Endometrium (tissue), 2 donors: ENCODE results near the gene ASTN2.

ENCODE experiments used
- FAIRE-seq: peaks from 2 replicates; lab custom pipeline; 2012; peaks lifted over from hg19 to GRCh38; lab: Jason Lieb, UNC
- donor health status: control.
- donor health status: control.

The ASTN2 gene

GRCh38 chr9:116954731-116955130, 460.1 kb downstream of the ASTN2 start:
- FAIRE-seq: no peak

- FAIRE-seq: no peak
These were observed 461.6 kb downstream of the ASTN2 start for GRCh38 chr9:116953271-116953670.

- no peak for FAIRE-seq
These were observed 462.4 kb downstream of the ASTN2 start for GRCh38 chr9:116952436-116952810.

- no peak for FAIRE-seq
These were observed 463.0 kb downstream of the ASTN2 start for GRCh38 chr9:116951588-116952435.

GRCh38 chr9:116945817-116946216, 469.0 kb downstream of the ASTN2 start:
- no peak for FAIRE-seq

- FAIRE-seq: no peak
These were observed 469.9 kb downstream of the ASTN2 start for GRCh38 chr9:116944714-116945534.

GRCh38 chr9:116943970-116944369, 470.9 kb downstream of the ASTN2 start:
- no peak for FAIRE-seq

GRCh38 chr9:116942593-116943061, 472.2 kb downstream of the ASTN2 start:
- FAIRE-seq: no peak

- FAIRE-seq: no peak
These were observed 473.6 kb downstream of the ASTN2 start for GRCh38 chr9:116941266-116941665.

GRCh38 chr9:116940614-116941215, 474.1 kb downstream of the ASTN2 start:
- FAIRE-seq: no peak

GRCh38 chr9:116939614-116940013, 475.2 kb downstream of the ASTN2 start:
- FAIRE-seq: no peak

GRCh38 chr9:116939161-116939560, 475.7 kb downstream of the ASTN2 start:
- FAIRE-seq: no peak

GRCh38 chr9:116937361-116937760, 477.5 kb downstream of the ASTN2 start:
- no peak for FAIRE-seq

GRCh38 chr9:116935149-116935897, 479.5 kb downstream of the ASTN2 start:
- no peak for FAIRE-seq

GRCh38 chr9:116934131-116934530, 480.7 kb downstream of the ASTN2 start:
- FAIRE-seq: no peak

GRCh38 chr9:116933251-116933650, 481.6 kb downstream of the ASTN2 start:
- no peak for FAIRE-seq

- FAIRE-seq: no peak
These were observed 485.2 kb downstream of the ASTN2 start for GRCh38 chr9:116929621-116930020.

- FAIRE-seq: no peak
These were observed 486.0 kb downstream of the ASTN2 start for GRCh38 chr9:116928884-116929283.

- FAIRE-seq: no peak
These were observed 486.6 kb downstream of the ASTN2 start for GRCh38 chr9:116928289-116928688.

- FAIRE-seq: no peak
These were observed 487.1 kb downstream of the ASTN2 start for GRCh38 chr9:116927726-116928125.

GRCh38 chr9:116925121-116925520, 489.7 kb downstream of the ASTN2 start:
- no peak for FAIRE-seq
